Kidney epithelial cell (primary cell): ENCODE measurements around the gene ME3. TPM values are rescaled to one million over a fixed set of nuclear protein-coding genes. Genes with fewer than 3 reads are reported as not detected.
A peak's percentile ranks its signal among the peaks of the same experiment; 100 is the strongest.
"Not testable (repeated sequence)": the region's sequence is repeated elsewhere in the genome, so short reads cannot be mapped to it uniquely, and the experiment has no call there.

Experiments
- DNase-seq: peaks from one replicate; pipeline ENCODE4 v3.0.0-alpha.2; 2010; ENCODE audit warnings: low read depth
- H3K27me3 ChIP-seq: 2 replicates; pipeline ENCODE4 v1.6.0; 2011; ENCODE audit warnings: low read length; ENCODE audit not compliant: control insufficient read depth, insufficient read depth
- H3K36me3 ChIP-seq: 2 replicates; pipeline ENCODE4 v1.5.1; 2011; ENCODE audit warnings: low read length; ENCODE audit not compliant: control insufficient read depth, insufficient read depth
- H3K4me3 ChIP-seq: 2 replicates; pipeline ENCODE4 v1.5.1; 2011; ENCODE audit warnings: low read depth, mild to moderate bottlenecking, control low read depth, low read length
- CTCF ChIP-seq: IDR thresholded peaks from 2 replicates; pipeline ENCODE4 v1.5.1; 2011; ENCODE audit warnings: mild to moderate bottlenecking, moderate library complexity, low read length, control low read depth, inconsistent platforms; ENCODE audit not compliant: insufficient read depth, poor library complexity, severe bottlenecking
- total RNA-seq: library from RNA; depleted of rRNA; stranded (reverse); fragments of >200 nt; gene quantifications from 2 replicates; pipeline ENCODE4 v1.2.3, GENCODE V29; 2015

ME3 gene
- total RNA-seq, 1 donor from 2014 or later, result 35.7 TPM

GRCh38 chr11:86624366-86624765, 48.0 kb downstream of the ME3 start:
- TF ChIP-seq CTCF, result no peak
- no peak overlapping the region for H3K4me3 ChIP-seq
- no peak for DNase-seq

GRCh38 chr11:86623736-86624135, 48.7 kb downstream of the ME3 start:
- Histone ChIP-seq H3K4me3 (no peak overlapping the region), H3K27me3 (no peaks in the 10 kb centered on the region), H3K36me3 (no peaks in the 10 kb centered on the region)
- TF ChIP-seq CTCF, result no peak
- no peak for DNase-seq

More at GRCh38 chr11:86624366-86624765, 48.0 kb downstream of the ME3 start:
- Histone ChIP-seq H3K36me3 (no peaks in the 10 kb centered on the region), H3K27me3 (no peaks in the 10 kb centered on the region)

- peak; percentile 56 for DNase-seq
- no peak for TF ChIP-seq CTCF
- H3K36me3 ChIP-seq, result no peaks in the 10 kb centered on the region
- H3K4me3 ChIP-seq, result no peak overlapping the region
- H3K27me3 ChIP-seq, result no peaks in the 10 kb centered on the region
Observed at GRCh38 chr11:86623041-86623621, 49.3 kb downstream of the ME3 start.

GRCh38 chr11:86621854-86622253, 50.6 kb downstream of the ME3 start:
- no peak for DNase-seq
- Histone ChIP-seq H3K36me3 (no peaks in the 10 kb centered on the region), H3K27me3 (no peaks in the 10 kb centered on the region), H3K4me3 (no peak overlapping the region)
- TF ChIP-seq CTCF, result no peak

- no peaks in the 10 kb centered on the region for H3K36me3 ChIP-seq
- no peak for DNase-seq
- TF ChIP-seq CTCF, result no peak
- H3K4me3 ChIP-seq, result no peak overlapping the region
- no peaks in the 10 kb centered on the region for H3K27me3 ChIP-seq
Observed at GRCh38 chr11:86620891-86621521, 51.4 kb downstream of the ME3 start.

GRCh38 chr11:86619428-86619827, 53.0 kb downstream of the ME3 start:
- not testable (repeated sequence) for H3K36me3 ChIP-seq, H3K4me3 ChIP-seq, H3K27me3 ChIP-seq, DNase-seq
